HEK293 (cell line): ENCODE measurements around the gene HOXB1.
A peak's percentile ranks its signal among the peaks of the same experiment; 100 is the strongest.

ENCODE experiments used
- BCL11A ChIP-seq: fragments of 450-650 bp; formaldehyde crosslinking; IDR thresholded peaks from 2 replicates; pipeline ENCODE4 v1.5.1; 2016; ENCODE audit warnings: low read depth, missing biosample characterization, missing genetic modification characterization
- FEZF1 ChIP-seq: fragments of 450-650 bp; formaldehyde crosslinking; IDR thresholded peaks from 2 replicates; pipeline ENCODE4 v1.5.1; 2016; ENCODE audit warnings: missing biosample characterization, missing genetic modification characterization
- HIC1 ChIP-seq: fragments of 450-650 bp; formaldehyde crosslinking; IDR thresholded peaks from 2 replicates; pipeline ENCODE4 v1.5.1; 2016; ENCODE audit warnings: missing biosample characterization, missing genetic modification characterization
- KLF8 ChIP-seq: fragments of 450-650 bp; formaldehyde crosslinking; IDR thresholded peaks from 2 replicates; pipeline ENCODE4 v1.5.1; 2016; ENCODE audit warnings: missing biosample characterization, missing genetic modification characterization
- KLF9 ChIP-seq: fragments of 450-650 bp; formaldehyde crosslinking; IDR thresholded peaks from 2 replicates; pipeline ENCODE4 v1.5.1; 2016; ENCODE audit warnings: missing biosample characterization, missing genetic modification characterization, low read depth
- MYNN ChIP-seq: fragments of 450-650 bp; formaldehyde crosslinking; IDR thresholded peaks from 2 replicates; pipeline ENCODE4 v1.5.1; 2016; ENCODE audit warnings: missing biosample characterization, missing genetic modification characterization, borderline replicate concordance
- OSR2 ChIP-seq: fragments of 450-650 bp; formaldehyde crosslinking; IDR thresholded peaks from 2 replicates; pipeline ENCODE4 v1.5.1; 2016; ENCODE audit warnings: missing biosample characterization, missing genetic modification characterization
- REST ChIP-seq: fragments of 450-650 bp; formaldehyde crosslinking; IDR thresholded peaks from 2 replicates; pipeline ENCODE4 v1.5.1; 2016; ENCODE audit warnings: missing biosample characterization, missing genetic modification characterization
- SALL2 ChIP-seq: fragments of 450-650 bp; formaldehyde crosslinking; IDR thresholded peaks from 2 replicates; pipeline ENCODE4 v1.5.0; 2017; ENCODE audit warnings: missing biosample characterization, mild to moderate bottlenecking, missing genetic modification characterization, borderline replicate concordance
- SCRT2 ChIP-seq: fragments of 450-650 bp; formaldehyde crosslinking; IDR thresholded peaks from 2 replicates; pipeline ENCODE4 v1.5.1; 2016; ENCODE audit warnings: missing biosample characterization, missing genetic modification characterization
- SP2 ChIP-seq: fragments of 450-650 bp; formaldehyde crosslinking; IDR thresholded peaks from 2 replicates; pipeline ENCODE4 v1.5.1; 2016; ENCODE audit warnings: missing biosample characterization, missing genetic modification characterization
- ZBTB20 ChIP-seq: fragments of 450-650 bp; formaldehyde crosslinking; IDR thresholded peaks from 2 replicates; pipeline ENCODE4 v1.5.1; 2016; ENCODE audit warnings: missing biosample characterization, missing genetic modification characterization
- ZBTB26 ChIP-seq: fragments of 450-650 bp; formaldehyde crosslinking; optimal IDR thresholded peaks from 2 replicates; pipeline ENCODE3; 2016; ENCODE audit warnings: missing biosample characterization, mild to moderate bottlenecking, missing genetic modification characterization
- ZNF133 ChIP-seq: fragments of 450-650 bp; formaldehyde crosslinking; IDR thresholded peaks from 2 replicates; pipeline ENCODE4 v1.5.1; 2016; ENCODE audit warnings: missing biosample characterization, missing genetic modification characterization
- ZNF138 ChIP-seq: fragments of 450-650 bp; formaldehyde crosslinking; IDR thresholded peaks from 2 replicates; pipeline ENCODE4 v1.5.1; 2016; ENCODE audit warnings: missing biosample characterization, missing genetic modification characterization, borderline replicate concordance
- ZNF155 ChIP-seq: fragments of 450-650 bp; formaldehyde crosslinking; IDR thresholded peaks from 2 replicates; pipeline ENCODE4 v1.5.1; 2016; ENCODE audit warnings: missing biosample characterization, missing genetic modification characterization
- ZNF175 ChIP-seq: fragments of 450-650 bp; formaldehyde crosslinking; IDR thresholded peaks from 2 replicates; pipeline ENCODE4 v1.5.1; 2016; ENCODE audit warnings: missing biosample characterization, missing genetic modification characterization
- ZNF18 ChIP-seq: fragments of 450-650 bp; formaldehyde crosslinking; IDR thresholded peaks from 2 replicates; pipeline ENCODE4 v1.5.1; 2016; ENCODE audit warnings: missing biosample characterization, missing genetic modification characterization
- ZNF202 ChIP-seq: fragments of 450-650 bp; formaldehyde crosslinking; IDR thresholded peaks from 2 replicates; pipeline ENCODE4 v1.5.1; 2016; ENCODE audit warnings: missing biosample characterization, missing genetic modification characterization, borderline replicate concordance
- ZNF211 ChIP-seq: fragments of 450-650 bp; formaldehyde crosslinking; IDR thresholded peaks from 2 replicates; pipeline ENCODE4 v1.5.1; 2016; ENCODE audit warnings: low read depth, missing biosample characterization, missing genetic modification characterization
- ZNF223 ChIP-seq: fragments of 450-650 bp; formaldehyde crosslinking; IDR thresholded peaks from 2 replicates; pipeline ENCODE4 v1.5.1; 2016; ENCODE audit warnings: missing biosample characterization, missing genetic modification characterization
- ZNF23 ChIP-seq: fragments of 450-650 bp; formaldehyde crosslinking; IDR thresholded peaks from 2 replicates; pipeline ENCODE4 v1.5.1; 2016; ENCODE audit warnings: missing biosample characterization, missing genetic modification characterization, borderline replicate concordance
- ZNF239 ChIP-seq: fragments of 450-650 bp; formaldehyde crosslinking; IDR thresholded peaks from 2 replicates; pipeline ENCODE4 v1.5.1; 2016; ENCODE audit warnings: missing biosample characterization, missing genetic modification characterization
- ZNF404 ChIP-seq: fragments of 450-650 bp; formaldehyde crosslinking; IDR thresholded peaks from 2 replicates; pipeline ENCODE4 v1.5.1; 2017; ENCODE audit warnings: missing biosample characterization, missing genetic modification characterization
- ZNF426 ChIP-seq: fragments of 450-650 bp; formaldehyde crosslinking; IDR thresholded peaks from 2 replicates; pipeline ENCODE4 v1.5.1; 2017; ENCODE audit warnings: missing biosample characterization, missing genetic modification characterization, mild to moderate bottlenecking, inconsistent platforms, moderate library complexity
- ZNF433 ChIP-seq: fragments of 450-650 bp; formaldehyde crosslinking; IDR thresholded peaks from 2 replicates; pipeline ENCODE4 v1.5.1; 2016; ENCODE audit warnings: missing biosample characterization, missing genetic modification characterization, low read depth
- ZNF513 ChIP-seq: fragments of 450-650 bp; IDR thresholded peaks from 2 replicates; pipeline ENCODE4 v1.5.1; 2018; ENCODE audit warnings: missing biosample characterization, missing genetic modification characterization
- ZNF544 ChIP-seq: fragments of 450-650 bp; formaldehyde crosslinking; IDR thresholded peaks from 2 replicates; pipeline ENCODE4 v1.5.0; 2017; ENCODE audit warnings: missing biosample characterization, missing genetic modification characterization
- ZNF621 ChIP-seq: fragments of 450-650 bp; formaldehyde crosslinking; IDR thresholded peaks from 2 replicates; pipeline ENCODE4 v1.5.1; 2017; ENCODE audit warnings: missing biosample characterization, missing genetic modification characterization
- ZNF830 ChIP-seq: fragments of 450-650 bp; IDR thresholded peaks from 2 replicates; pipeline ENCODE4 v1.5.0; 2018; ENCODE audit warnings: missing biosample characterization, missing genetic modification characterization, low read depth, mild to moderate bottlenecking, moderate library complexity

The HOXB1 gene

GRCh38 chr17:48492401-48493298 lies 38.2 kb downstream of the HOXB1 start (continued):
- peak; percentile 98 for TF ChIP-seq FEZF1 (tag by site-specific recombination)
- no peak for TF ChIP-seq SALL2 (tag by site-specific recombination)
- TF ChIP-seq MYNN = peak; percentile 40; the same call in 1 of the 2 replicates
- peak; percentile 79 for TF ChIP-seq ZBTB20 (tag by site-specific recombination)
- TF ChIP-seq ZNF239 = peak; percentile 58
- no peak for TF ChIP-seq ZNF544 (tag by site-specific recombination)
- no peak for TF ChIP-seq ZNF621 (tag by site-specific recombination)
- peak; percentile 97 for TF ChIP-seq OSR2 (tag by site-specific recombination)
- 0 out of 2 replicates have a peak, but pooled peaks have one; percentile 64 for TF ChIP-seq ZNF223 (tag by site-specific recombination)
- TF ChIP-seq ZNF138 (tag by site-specific recombination) = no peak
- peak; percentile 93 for TF ChIP-seq BCL11A (tag by site-specific recombination)
- no peak for TF ChIP-seq ZNF211 (tag by site-specific recombination)
- peak; percentile 95 for TF ChIP-seq KLF8 (tag by site-specific recombination)
- TF ChIP-seq ZNF433 (tag by site-specific recombination) = no peak
- TF ChIP-seq ZNF830 (tag by site-specific recombination) = no peak
- TF ChIP-seq ZNF133 (tag by site-specific recombination) = no peak
- no peak for TF ChIP-seq ZNF23 (tag by site-specific recombination)
- peak; percentile 84 for TF ChIP-seq ZBTB26 (tag by site-specific recombination)
- no peak for TF ChIP-seq ZNF175 (tag by site-specific recombination)
- TF ChIP-seq ZNF202 (tag by site-specific recombination) = no peak
- peak; percentile 44; the same call in 1 of the 2 replicates for TF ChIP-seq REST (tag by site-specific recombination)
- no peak for TF ChIP-seq ZNF155 (tag by site-specific recombination)
- TF ChIP-seq SCRT2 (tag by site-specific recombination) = peak; percentile 52; the same call in 1 of the 2 replicates
- TF ChIP-seq ZNF404 (tag by site-specific recombination) = no peak
- TF ChIP-seq ZNF426 (tag by site-specific recombination) = no peak
- peak; percentile 63; the same call in 1 of the 2 replicates for TF ChIP-seq ZNF513
- peak; percentile 56; the same call in 1 of the 2 replicates for TF ChIP-seq KLF9 (tag by site-specific recombination)
- TF ChIP-seq HIC1 = peak; percentile 95
- TF ChIP-seq ZNF18 (tag by site-specific recombination) = peak; percentile 82
- TF ChIP-seq SP2 = no peak; the same call in none of the 2 replicates
